IPS DF 19.7 (cell line): ENCODE measurements around the gene UGT3A2.
"Not testable (repeated sequence)": the region's sequence is repeated elsewhere in the genome, so short reads cannot be mapped to it uniquely, and the experiment has no call there.

ENCODE experiments used
- DNase-seq: peaks from one replicate; pipeline ENCODE4 v3.0.0-alpha.2; 2013; ENCODE audit warnings: low read depth, low spot score

The UGT3A2 gene

GRCh38 chr5:36054647-36055046, 12.0 kb downstream of the UGT3A2 start:
- no peak for DNase-seq

GRCh38 chr5:36052538-36052937, 14.1 kb downstream of the UGT3A2 start:
- DNase-seq: no peak

- no peak for DNase-seq
Measured at GRCh38 chr5:36049949-36050348, 16.7 kb downstream of the UGT3A2 start.

GRCh38 chr5:36047384-36048160, 19.1 kb downstream of the UGT3A2 start:
- no peak for DNase-seq

- DNase-seq: no peak
Measured at GRCh38 chr5:36045895-36046294, 20.8 kb downstream of the UGT3A2 start.

- DNase-seq: peak; percentile 28
Measured at GRCh38 chr5:36041537-36041845, 25.2 kb downstream of the UGT3A2 start.

GRCh38 chr5:36040651-36041536, 25.8 kb downstream of the UGT3A2 start:
- DNase-seq: no peak

- no peak for DNase-seq
Measured at GRCh38 chr5:36035696-36036095, 31.0 kb downstream of the UGT3A2 start.

GRCh38 chr5:36034536-36035134, 32.0 kb downstream of the UGT3A2 start:
- DNase-seq: not testable (repeated sequence)

- DNase-seq: no peak
Measured at GRCh38 chr5:36033486-36033885, 33.2 kb downstream of the UGT3A2 start.

- no peak for DNase-seq
Measured at GRCh38 chr5:36033047-36033446, 33.6 kb downstream of the UGT3A2 start.

- no peak for DNase-seq
Measured at GRCh38 chr5:36031223-36031622, 35.5 kb downstream of the UGT3A2 start.

- no peak for DNase-seq
Measured at GRCh38 chr5:36029914-36030313, 36.8 kb downstream of the UGT3A2 start.

GRCh38 chr5:36028816-36029465, 37.7 kb downstream of the UGT3A2 start:
- no peak for DNase-seq

- DNase-seq: no peak
Measured at GRCh38 chr5:36027711-36028110, 39.0 kb downstream of the UGT3A2 start.

- no peak for DNase-seq
Measured at GRCh38 chr5:36026706-36027465, 39.8 kb downstream of the UGT3A2 start.

- DNase-seq: not testable (repeated sequence)
Measured at GRCh38 chr5:36022246-36022645, 44.4 kb downstream of the UGT3A2 start.

- not testable (repeated sequence) for DNase-seq
Measured at GRCh38 chr5:36019584-36019983, 47.1 kb downstream of the UGT3A2 start.

- DNase-seq: no peak
Measured at GRCh38 chr5:36017622-36018021, 49.1 kb downstream of the UGT3A2 start.

GRCh38 chr5:36017004-36017403, 49.7 kb downstream of the UGT3A2 start:
- DNase-seq: no peak

GRCh38 chr5:36013182-36013581, 53.5 kb downstream of the UGT3A2 start:
- no peak for DNase-seq
